GM12878 (cell line): ENCODE data around the gene PSTPIP2. TPM values are rescaled to one million over a fixed set of nuclear protein-coding genes. Genes with fewer than 3 reads are reported as not detected.

Source experiments
- ATAC-seq: fragments of 200-7000 bp; cut with Tn5 transposase; 3 replicates; pipeline ENCODE4 v1.9.1; 2020; ENCODE audit warnings: mild to moderate bottlenecking, moderate library complexity
- BruUV-seq: library from RNA; stranded (reverse); fragments of 400-500 nt; replicated peaks from 2 replicates; lab custom pipeline; 2021; lab: Mats Ljungman, UMichigan
- CTCF ChIA-PET: fragments of 300-600 bp; sonication (Branson Sonifier 250); formaldehyde crosslinking; extraction: SDS; loops from one replicate; lab custom pipeline; 2021; ENCODE audit warnings: inconsistent platforms; lab: Yijun Ruan, JAX
- POLR2A ChIA-PET: fragments of 350-600 bp; formaldehyde crosslinking; extraction: SDS; loops from one replicate; lab custom pipeline; 2021; ENCODE audit warnings: inconsistent platforms; lab: Charles Lee
- RAD21 ChIA-PET: fragments of 300-600 bp; sonication (Branson Sonifier 250); formaldehyde crosslinking; loops from one replicate; lab custom pipeline; 2023; ENCODE audit warnings: antibody characterized with exemption; ENCODE audit not compliant: unreplicated experiment; lab: Charles Lee
- SMC1A ChIA-PET: fragments of 300-600 bp; sonication (Branson Sonifier 250); formaldehyde crosslinking; loops from one replicate; lab custom pipeline; 2023; ENCODE audit not compliant: unreplicated experiment, uncharacterized antibody; lab: Charles Lee
- DNase-seq: peaks from one replicate; pipeline ENCODE4 v3.0.0-alpha.2; 2011; ENCODE audit warnings: low read depth, low spot score
- FAIRE-seq: peaks from 3 replicates; lab custom pipeline; 2011; peaks lifted over from hg19 to GRCh38; lab: Jason Lieb, UNC
- H2AFZ ChIP-seq: 2 replicates; pipeline ENCODE4 v1.6.0; 2011; ENCODE audit warnings: low read depth, low read length, control low read depth; ENCODE audit not compliant: control insufficient read depth
- H3K27ac ChIP-seq: 2 replicates; pipeline ENCODE4 v1.5.1; 2011; ENCODE audit warnings: control low read depth; ENCODE audit not compliant: control insufficient read depth, insufficient read depth
- H3K27me3 ChIP-seq, 2 experiments: replicated peaks in 1 of 2; 2 replicates each; pipeline versions ENCODE4 v1.6.0 to v1.6.1; 2011; ENCODE audit warnings: low read length in 1 of 2; ENCODE audit not compliant: control insufficient read depth in 2 of 2, insufficient read depth in 2 of 2
- H3K36me3 ChIP-seq, 2 experiments: 2 replicates each; pipeline ENCODE4 v1.5.1; 2011; ENCODE audit warnings: low read length in 1 of 2; ENCODE audit not compliant: control insufficient read depth in 2 of 2, insufficient read depth in 2 of 2
- H3K4me1 ChIP-seq: 2 replicates; pipeline ENCODE4 v1.6.1; 2011; ENCODE audit warnings: mild to moderate bottlenecking, low read length, moderate library complexity, mixed read lengths; ENCODE audit not compliant: control insufficient read depth, insufficient read depth
- H3K4me2 ChIP-seq: 2 replicates; pipeline ENCODE4 v1.6.0; 2011; ENCODE audit warnings: control low read depth; ENCODE audit not compliant: control insufficient read depth, insufficient read depth
- H3K4me3 ChIP-seq: fragments of 200-600 bp; sonication (generic); 2 replicates; pipeline ENCODE4 v1.5.1; 2016
- H3K79me2 ChIP-seq: 2 replicates; pipeline ENCODE4 v1.6.0; 2011; ENCODE audit warnings: low read length; ENCODE audit not compliant: control insufficient read depth, insufficient read depth
- H3K9ac ChIP-seq: 2 replicates; pipeline ENCODE4 v1.8.0; 2011; ENCODE audit warnings: low read length, control low read depth, mixed read lengths; ENCODE audit not compliant: control insufficient read depth, insufficient read depth
- H3K9me3 ChIP-seq: replicated peaks from 3 replicates; pipeline ENCODE4 v1.5.1; 2011; ENCODE audit warnings: mild to moderate bottlenecking, low read length; ENCODE audit not compliant: control insufficient read depth, insufficient read depth
- H4K20me1 ChIP-seq: 2 replicates; pipeline ENCODE4 v1.6.0; 2011; ENCODE audit not compliant: control insufficient read depth, insufficient read depth
- ASH2L ChIP-seq: fragments of 300-600, 200-600 bp; sonication (generic); IDR thresholded peaks from 2 replicates; pipeline ENCODE4 v1.6.1; 2017; ENCODE audit warnings: low read depth, mild to moderate bottlenecking, borderline replicate concordance
- BCL11A ChIP-seq: IDR thresholded peaks from 2 replicates; pipeline ENCODE4 v1.6.1; 2011; ENCODE audit warnings: low read depth, low read length
- CBX5 ChIP-seq: sonication (generic); IDR thresholded peaks from 2 replicates; pipeline ENCODE4 v1.6.1; 2016; ENCODE audit warnings: low read depth, moderate library complexity, mild to moderate bottlenecking, inconsistent platforms
- CREB1 ChIP-seq: IDR thresholded peaks from 2 replicates; pipeline ENCODE4 v1.6.1; 2012; ENCODE audit warnings: low read depth, mild to moderate bottlenecking, inconsistent platforms
- E2F4 ChIP-seq: IDR thresholded peaks from 2 replicates; pipeline ENCODE4 v1.6.1; 2012; ENCODE audit warnings: low read depth, low read length, improper control_type of control experiment
- ESRRA ChIP-seq: IDR thresholded peaks from 2 replicates; pipeline ENCODE4 v1.6.1; 2012; ENCODE audit warnings: mild to moderate bottlenecking, low read length, improper control_type of control experiment
- EZH2 ChIP-seq: IDR thresholded peaks from 2 replicates; pipeline ENCODE4 v1.6.1; 2012; ENCODE audit warnings: low read depth, mild to moderate bottlenecking, control low read depth, inconsistent platforms, low read length, borderline replicate concordance; ENCODE audit not compliant: control insufficient read depth
- IKZF2 ChIP-seq, 2 experiments: fragments of 450-650 bp; IDR thresholded peaks; 2 replicates each; pipeline ENCODE4 v1.6.1; 2017; ENCODE audit warnings: mild to moderate bottlenecking in 2 of 2, moderate library complexity in 2 of 2
- JUND ChIP-seq: IDR thresholded peaks from 2 replicates; pipeline ENCODE4 v1.6.1; 2012; ENCODE audit warnings: low read depth, mild to moderate bottlenecking, low read length, improper control_type of control experiment, moderate library complexity
- LARP7 ChIP-seq: fragments of 450-650 bp; IDR thresholded peaks from 2 replicates; pipeline ENCODE4 v1.6.1; 2017; ENCODE audit warnings: mild to moderate bottlenecking
- NFYA ChIP-seq: IDR thresholded peaks from 2 replicates; pipeline ENCODE4 v1.6.1; 2011; ENCODE audit warnings: low read depth, mild to moderate bottlenecking, low read length, improper control_type of control experiment, borderline replicate concordance
- NRF1 ChIP-seq: conservative IDR thresholded peaks from 2 replicates; pipeline ENCODE4 v1.6.1; 2011; ENCODE audit warnings: mild to moderate bottlenecking, low read depth, low read length, improper control_type of control experiment
- POLR2AphosphoS5 ChIP-seq: IDR thresholded peaks from 2 replicates; pipeline ENCODE4 v1.6.1; 2011; ENCODE audit warnings: mild to moderate bottlenecking, low read length, inconsistent platforms
- RAD21 ChIP-seq: IDR thresholded peaks from 2 replicates; pipeline ENCODE4 v1.6.1; 2011; ENCODE audit warnings: mild to moderate bottlenecking, low read depth, low read length, moderate library complexity; ENCODE audit not compliant: insufficient read depth
- RAD51 ChIP-seq: fragments of 450-650 bp; IDR thresholded peaks from 2 replicates; pipeline ENCODE4 v1.6.1; 2016; ENCODE audit warnings: moderate library complexity, mild to moderate bottlenecking, inconsistent platforms
- ZBTB4 ChIP-seq: fragments of 450-650 bp; formaldehyde crosslinking; IDR thresholded peaks from 2 replicates; pipeline ENCODE4 v1.4.0; 2022; ENCODE audit warnings: mild to moderate bottlenecking, moderate library complexity
- WGBS: methylation state at CpG from one replicate; pipeline ENCODE4 v1.1.6; 2016; ENCODE audit warnings: low lambda C conversion rate; ENCODE audit not compliant: insufficient replicate concordance, insufficient coverage; ENCODE audit errors: missing lambda C conversion rate; 5-methylcytosine and 5-hydroxymethylcytosine counted together
- in situ Hi-C: fragments of 300-500 bp; cut with MboI; formaldehyde crosslinking; loops from 9 replicates; pipeline ENCODE4 v1.14.3; 2018; ENCODE audit warnings: mixed read lengths
- intact Hi-C: fragments of 100-400 bp; cut with micrococcal nuclease; formaldehyde crosslinking; loops from one replicate; pipeline ENCODE4 v1.14.2; 2022; ENCODE audit not compliant: unreplicated experiment
- polyA plus RNA-seq, 11 experiments: library from polyadenylated mRNA; depleted of rRNA in 4 of 11; unstranded in 6 of 11; stranded (reverse) in 5 of 11; fragments of >200 nt; fragmentation: Nextera tagmentation in 4 of 11; fragmentation: Illumina TruSeq in 1 of 11; extraction: Ambion mirVana in 4 of 11; extraction: Trizol in 1 of 11; gene quantifications; 1 replicate in 1 of 11; 2 replicates in 10 of 11; pipeline versions ENCODE4 v1.2.1 to v1.2.3, GENCODE V29; 2011 to 2016; ENCODE audit warnings: inconsistent platforms in 2 of 11, missing spikeins in 2 of 11, low read depth in 1 of 11
- total RNA-seq, 4 experiments: library from RNA; depleted of rRNA in 3 of 4; stranded (reverse); fragments of >200 nt in 3 of 4; fragmentation: Illumina TruSeq in 1 of 4; extraction: Trizol in 1 of 4; gene quantifications; 2 replicates each; pipeline versions ENCODE4 v1.2.1 to v1.2.3, GENCODE V29; 2013 to 2021

PSTPIP2 gene
- total and polyA plus RNA-seq, 10 of the 15 experiments (the other 5 are each of a cell fraction or from before 2014, with no cell fraction given) = 0.69 to 38.4 (median 24.7) TPM

DNA sequence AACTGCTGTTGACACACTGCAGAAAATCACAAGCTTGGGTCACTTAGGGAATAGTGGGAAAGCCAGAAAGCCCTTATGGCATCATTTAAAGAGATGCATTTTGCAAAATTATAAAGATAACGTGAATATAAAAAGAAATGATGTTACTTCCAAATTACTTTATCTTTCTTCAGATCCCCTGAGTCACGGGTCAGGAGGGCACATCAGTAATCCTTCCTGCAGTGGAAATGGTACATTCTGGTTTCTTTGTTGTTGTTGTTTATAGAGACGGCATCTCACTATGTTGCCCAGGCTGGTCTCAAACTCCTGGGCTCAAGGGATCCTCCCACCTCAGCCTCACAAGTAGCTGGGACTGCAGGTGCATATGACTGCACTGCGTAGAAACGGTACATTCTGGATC, 95.1 kb downstream of the PSTPIP2 start:
- H4K20me1 ChIP-seq = no peaks in the 10 kb centered on the region
- no peaks in the 10 kb centered on the region for H3K79me2 ChIP-seq
- CTCF ChIA-PET = interaction anchor here (0.6 to 6.9 kb wide), 6 partner anchors 38 to 642 kb away, joined by 3 to 30 read pairs (median 4); no protein-coding TSS in a partner anchor
- no peaks in the 10 kb centered on the region for H3K27me3 ChIP-seq
- WGBS = 28% methylated on average over 5 of the region's 5 CpGs
- H2AFZ ChIP-seq = no peak overlapping the region
- no peaks in the 10 kb centered on the region for H3K4me1 ChIP-seq
- ATAC-seq (no peak), FAIRE-seq (no peak), DNase-seq (no peak)
- no TSS peak for BruUV-seq
- no peaks in the 10 kb centered on the region for H3K36me3 ChIP-seq
- H3K4me2 ChIP-seq = no peak overlapping the region
- TF ChIP-seq CBX5 = no peak
- no peak for TF ChIP-seq NFYA
- no peak for TF ChIP-seq ASH2L
- no peak for TF ChIP-seq BCL11A
- TF ChIP-seq JUND = no peak
- no peak for TF ChIP-seq ZBTB4 (CRISPR knock-in tag)
- no peak for TF ChIP-seq ESRRA
- no peak for TF ChIP-seq EZH2
- no peak for TF ChIP-seq RAD51
- no peak for TF ChIP-seq POLR2AphosphoS5
- TF ChIP-seq NRF1 = no peak
- TF ChIP-seq LARP7 = no peak
- TF ChIP-seq CREB1 = no peak
- no peak for TF ChIP-seq RAD21
- no peak for TF ChIP-seq E2F4
- TF ChIP-seq IKZF2 (IDR thresholded peaks at IDR 0.05) = no peak
- in situ Hi-C loops (loop anchor here (10.0 kb wide), 1 partner anchor 282 kb away; no protein-coding TSS in a partner anchor), intact Hi-C loops (loop anchor here (5.0 kb wide), 1 partner anchor 95 kb away; the partner anchor contains the start of gene PSTPIP2)
- SMC1A ChIA-PET = interaction anchor here (0.6 to 2.4 kb wide), 4 partner anchors 97 to 313 kb away, joined by 3 to 8 read pairs (median 4); no protein-coding TSS in a partner anchor
- no peak overlapping the region for H3K4me3 ChIP-seq
- RAD21 ChIA-PET = interaction anchor here (0.5 to 2.4 kb wide), 3 partner anchors 42 to 161 kb away, joined by 3 to 10 read pairs (median 5); no protein-coding TSS in a partner anchor
- no peak overlapping the region for H3K9ac ChIP-seq
- no peaks in the 10 kb centered on the region for H3K9me3 ChIP-seq
- no peak overlapping the region for H3K27ac ChIP-seq
- POLR2A ChIA-PET = no interaction called here
